Neuronal stem cell (in vitro differentiated cells): Measurements from ENCODE around the gene ACSF3.

Experiments
- DNase-seq: peaks from one replicate; pipeline ENCODE4 v3.0.0-alpha.2; 2013; ENCODE audit warnings: low spot score
- H2AFZ ChIP-seq: one replicate; pipeline ENCODE4 v1.6.1; 2013; ENCODE audit warnings: mild to moderate bottlenecking, low read length, inconsistent platforms
- H2AK5ac ChIP-seq: 2 replicates; pipeline ENCODE4 v1.6.1; 2013; ENCODE audit warnings: low read depth, mild to moderate bottlenecking, inconsistent platforms, low read length, moderate library complexity, mixed read lengths
- H2BK120ac ChIP-seq: 2 replicates; pipeline ENCODE4 v1.6.1; 2013; ENCODE audit warnings: low read depth, mild to moderate bottlenecking, inconsistent platforms, low read length, moderate library complexity, mixed read lengths
- H2BK12ac ChIP-seq: one replicate; pipeline ENCODE4 v1.6.1; 2013; ENCODE audit warnings: low read length, inconsistent platforms
- H2BK15ac ChIP-seq: 2 replicates; pipeline ENCODE4 v1.6.1; 2013; ENCODE audit warnings: mild to moderate bottlenecking, low read length, inconsistent platforms, mixed read lengths
- H2BK5ac ChIP-seq: one replicate; pipeline ENCODE4 v1.6.1; 2013; ENCODE audit warnings: inconsistent platforms, mild to moderate bottlenecking, low read length, moderate library complexity
- H3K14ac ChIP-seq: one replicate; pipeline ENCODE4 v1.6.1; 2013; ENCODE audit warnings: low read length, inconsistent platforms
- H3K18ac ChIP-seq: 2 replicates; pipeline ENCODE4 v1.6.1; 2013; ENCODE audit warnings: low read length, inconsistent platforms
- H3K23ac ChIP-seq: 2 replicates; pipeline ENCODE4 v1.6.1; 2013; ENCODE audit warnings: low read depth, mild to moderate bottlenecking, mixed read lengths, low read length, inconsistent platforms; ENCODE audit not compliant: poor library complexity
- H3K27ac ChIP-seq: replicated peaks from 3 replicates; pipeline ENCODE4 v1.5.1; 2013; ENCODE audit warnings: low read length, inconsistent platforms
- H3K27me3 ChIP-seq, 3 experiments: 2 replicates each; pipeline ENCODE4 v1.6.1; 2013; ENCODE audit warnings: low read length in 3 of 3, mild to moderate bottlenecking in 2 of 3, inconsistent platforms in 1 of 3, low read depth in 1 of 3, mixed read lengths in 1 of 3, moderate library complexity in 1 of 3; ENCODE audit not compliant: control insufficient read depth in 3 of 3, insufficient read depth in 3 of 3
- H3K36me3 ChIP-seq, 2 donors: replicated peaks in 1 of 2; 2 replicates each; pipeline ENCODE4 v1.6.1; 2013; ENCODE audit warnings: low read length in 2 of 2; ENCODE audit not compliant: control insufficient read depth in 2 of 2, insufficient read depth in 2 of 2
- H3K4ac ChIP-seq: 2 replicates; pipeline ENCODE4 v1.6.1; 2013; ENCODE audit warnings: inconsistent platforms, mild to moderate bottlenecking, low read length, moderate library complexity
- H3K4me1 ChIP-seq, 2 donors: 1 replicate in 1 of 2; 2 replicates in 1 of 2; pipeline ENCODE4 v1.6.1; 2013; ENCODE audit warnings: low read length in 2 of 2, low read depth in 1 of 2; ENCODE audit not compliant: control insufficient read depth in 2 of 2, insufficient read depth in 1 of 2
- H3K4me2 ChIP-seq: one replicate; pipeline ENCODE4 v1.6.1; 2013; ENCODE audit warnings: mild to moderate bottlenecking, low read length, inconsistent platforms; ENCODE audit not compliant: insufficient read depth, poor library complexity, severe bottlenecking
- H3K4me3 ChIP-seq, 2 donors: 2 replicates each; pipeline ENCODE4 v1.5.1; 2013; ENCODE audit warnings: low read length in 2 of 2, mild to moderate bottlenecking in 2 of 2, inconsistent platforms in 1 of 2, moderate library complexity in 1 of 2
- H3K79me1 ChIP-seq: one replicate; pipeline ENCODE4 v1.6.1; 2013; ENCODE audit warnings: low read depth, mild to moderate bottlenecking, inconsistent platforms, low read length, moderate library complexity
- H3K9ac ChIP-seq: one replicate; pipeline ENCODE4 v1.6.1; 2013; ENCODE audit warnings: mild to moderate bottlenecking, low read depth, low read length, inconsistent platforms; ENCODE audit not compliant: poor library complexity
- H3K9me3 ChIP-seq, 2 donors: replicated peaks in 1 of 2; 2 replicates each; pipeline versions ENCODE3 to v1.6.1; 2013; ENCODE audit warnings: low read length in 2 of 2, mild to moderate bottlenecking in 2 of 2, inconsistent platforms in 1 of 2, low read depth in 1 of 2, mixed read lengths in 1 of 2, moderate library complexity in 1 of 2; ENCODE audit not compliant: control insufficient read depth in 2 of 2, insufficient read depth in 1 of 2
- H4K8ac ChIP-seq: one replicate; pipeline ENCODE4 v1.6.1; 2013; ENCODE audit warnings: low read depth, mild to moderate bottlenecking, inconsistent platforms, low read length, moderate library complexity
- H4K91ac ChIP-seq: one replicate; pipeline ENCODE4 v1.6.1; 2013; ENCODE audit warnings: low read length, low read depth, mild to moderate bottlenecking, inconsistent platforms; ENCODE audit not compliant: poor library complexity
- WGBS, 2 donors: extraction: QIAGEN DNeasy Blood & Tissue Kit; methylation state at CpG; one replicate each; pipeline ENCODE4 v1.1.7; 2013; ENCODE audit warnings: missing lambda C conversion rate in 2 of 2, mixed read lengths in 1 of 2; ENCODE audit not compliant: insufficient read length in 2 of 2, insufficient replicate concordance in 1 of 2; ENCODE audit errors: extremely low coverage in 2 of 2; 5-methylcytosine and 5-hydroxymethylcytosine counted together

Gene ACSF3

GRCh38 chr16:89062389-89063345 lies 31.0 kb upstream of the ACSF3 start:
- Histone ChIP-seq H3K4me3 (no peak overlapping the region), H3K79me1 (no peaks in the 10 kb centered on the region), H3K18ac (peak overlapping the region; percentile 92), H3K4me1 (peaks cover 11 to 16% of the 10 kb centered on the region in 2 donors), H2BK12ac (peak overlapping the region; percentile 33), H3K14ac (peak overlapping the region; percentile 15), H3K4ac (no peak overlapping the region), H2BK5ac (peak overlapping the region; percentile 87), H3K4me2 (no peak overlapping the region), H3K27ac (no peak overlapping the region), H4K91ac (no peak overlapping the region), H3K27me3 (peaks cover 0 to 33% (median 0%) of the 10 kb centered on the region in 3 experiments), H2AK5ac (peak overlapping the region; percentile 97), H3K9ac (peak overlapping the region; percentile 56), H2BK15ac (peak overlapping the region; percentile 77), H2AFZ (no peak overlapping the region), H2BK120ac (peak overlapping the region; percentile 68), H3K23ac (no peak overlapping the region), H4K8ac (no peak overlapping the region), H3K9me3 (no peaks in the 10 kb centered on the region), H3K36me3 (no peaks in the 10 kb centered on the region)
- no CpG with 5 or more reads among the region's 30 CpGs for WGBS, 2 donors
- DNase-seq = no peak

- Histone ChIP-seq H3K14ac (peak overlapping the region; percentile 6), H3K27me3 (peaks cover 0 to 27% (median 0%) of the 10 kb centered on the region in 3 experiments)
These were observed 29.8 kb upstream of the ACSF3 start for GRCh38 chr16:89063768-89064320.

GRCh38 chr16:89064606-89065457 lies 28.8 kb upstream of the ACSF3 start:
- WGBS, 2 donors = no CpG with 5 or more reads among the region's 32 CpGs

More at GRCh38 chr16:89063768-89064320, 29.8 kb upstream of the ACSF3 start:
- peak overlapping the region; percentile 9 for H4K8ac ChIP-seq
- peak overlapping the region; percentile 58 for H3K23ac ChIP-seq
- no peak overlapping the region for H2AFZ ChIP-seq
- no peak overlapping the region for H4K91ac ChIP-seq
- H2BK120ac ChIP-seq = peak overlapping the region; percentile 35
- no peaks in the 10 kb centered on the region for H3K36me3 ChIP-seq
- WGBS, 2 donors = no CpG with 5 or more reads among the region's 17 CpGs
- peak overlapping the region; percentile 87 for H2BK5ac ChIP-seq
- H3K9me3 ChIP-seq = no peaks in the 10 kb centered on the region
- H2BK12ac ChIP-seq = peak overlapping the region; percentile 36
- DNase-seq = no peak
- H2AK5ac ChIP-seq = peak overlapping the region; percentile 97
- no peak overlapping the region for H3K4me2 ChIP-seq
- peak overlapping the region; percentile 77 for H2BK15ac ChIP-seq
- H3K27ac ChIP-seq = no peak overlapping the region
- no peaks in the 10 kb centered on the region for H3K79me1 ChIP-seq
- H3K4ac ChIP-seq = no peak overlapping the region
- no peak overlapping the region for H3K4me3 ChIP-seq
- H3K18ac ChIP-seq = peak overlapping the region; percentile 52
- H3K9ac ChIP-seq = no peak overlapping the region
- H3K4me1 ChIP-seq = peaks cover 11 to 16% of the 10 kb centered on the region in 2 donors

More at GRCh38 chr16:89064606-89065457, 28.8 kb upstream of the ACSF3 start:
- Histone ChIP-seq H3K27ac (no peak overlapping the region), H3K4ac (no peak overlapping the region), H4K8ac (no peak overlapping the region), H3K9me3 (peaks cover 0 to 4% of the 10 kb centered on the region in 2 donors), H3K36me3 (no peaks in the 10 kb centered on the region), H2BK5ac (peak overlapping the region; percentile 87), H3K4me3 (no peak overlapping the region), H4K91ac (no peak overlapping the region), H3K79me1 (peaks cover 4% of the 10 kb centered on the region), H3K4me1 (peaks cover 11 to 16% of the 10 kb centered on the region in 2 donors), H2AFZ (no peak overlapping the region), H3K14ac (no peak overlapping the region), H3K9ac (no peak overlapping the region), H2BK15ac (peak overlapping the region; percentile 95), H2AK5ac (peak overlapping the region; percentile 97), H3K23ac (no peak overlapping the region), H3K27me3 (peaks cover 0 to 27% (median 0%) of the 10 kb centered on the region in 3 experiments), H2BK12ac (no peak overlapping the region), H2BK120ac (peak overlapping the region; percentile 67), H3K4me2 (no peak overlapping the region), H3K18ac (peak overlapping the region; percentile 58)
- DNase-seq = no peak
